Thyroid gland (tissue), 4 donors: ENCODE results near the gene KRTAP10-9. TPM values are rescaled to one million over a fixed set of nuclear protein-coding genes. Genes with fewer than 3 reads are reported as not detected.

Experiments used
- DNase-seq, 2 donors: peaks; one replicate each; pipeline ENCODE4 v3.0.0-alpha.2; 2019
- H3K27ac ChIP-seq, 3 donors: fragments of 200-600 bp; sonication (generic); 1 replicate in 2 of 3; 2 replicates in 1 of 3; pipeline ENCODE4 v1.5.1; 2016 to 2019; ENCODE audit warnings: mild to moderate bottlenecking in 1 of 3, moderate library complexity in 1 of 3
- H3K27me3 ChIP-seq: fragments of 200-600 bp; sonication (generic); one replicate; pipeline ENCODE4 v1.5.1; 2019
- H3K36me3 ChIP-seq, 2 donors: fragments of 200-600 bp; sonication (generic); one replicate each; pipeline ENCODE4 v1.5.1; 2016 to 2019
- H3K4me1 ChIP-seq, 2 donors: fragments of 200-600 bp; sonication (generic); one replicate each; pipeline ENCODE4 v1.5.1; 2017 to 2019
- H3K4me3 ChIP-seq, 3 donors: fragments of 200-600 bp; sonication (generic); replicated peaks in 1 of 3; 1 replicate in 2 of 3; 2 replicates in 1 of 3; pipeline ENCODE4 v1.5.1; 2016; ENCODE audit warnings: mild to moderate bottlenecking in 1 of 3
- H3K9me3 ChIP-seq: fragments of 200-600 bp; sonication (generic); one replicate; pipeline ENCODE4 v1.5.1; 2017
- POLR2A ChIP-seq, 2 donors: fragments of 450-650 bp; IDR thresholded peaks; one replicate each; pipeline ENCODE4 v1.6.1; 2017; ENCODE audit warnings: antibody characterized with exemption in 2 of 2, mild to moderate bottlenecking in 2 of 2, moderate library complexity in 1 of 2
- WGBS, 2 donors: methylation state at CpG; one replicate each; pipeline ENCODE4 v1.1.5; 2017; 5-methylcytosine and 5-hydroxymethylcytosine counted together
- intact Hi-C: fragments of 100-400 bp; cut with DNase I; formaldehyde crosslinking; loops from one replicate; pipeline ENCODE4 v1.15.1; 2023
- total RNA-seq, 4 donors: library from RNA; depleted of rRNA; stranded (reverse); fragments of >200 nt; gene quantifications; one replicate each; pipeline ENCODE4 v1.2.3, GENCODE V29; 2016
- TF ChIP-seq, protein P1 (sequence below), 6 experiments: fragments of 200-600 bp in 3 of 6; fragments of 450-650 bp in 3 of 6; sonication (generic) in 3 of 6; IDR thresholded peaks; one replicate each; pipeline ENCODE4 v1.5.1; 2016 to 2019; ENCODE audit warnings: antibody characterized with exemption in 6 of 6, mild to moderate bottlenecking in 2 of 6, inconsistent platforms in 1 of 6, moderate library complexity in 1 of 6

Gene KRTAP10-9
- total RNA-seq, 4 donors from 2014 or later = not detected

DNA sequence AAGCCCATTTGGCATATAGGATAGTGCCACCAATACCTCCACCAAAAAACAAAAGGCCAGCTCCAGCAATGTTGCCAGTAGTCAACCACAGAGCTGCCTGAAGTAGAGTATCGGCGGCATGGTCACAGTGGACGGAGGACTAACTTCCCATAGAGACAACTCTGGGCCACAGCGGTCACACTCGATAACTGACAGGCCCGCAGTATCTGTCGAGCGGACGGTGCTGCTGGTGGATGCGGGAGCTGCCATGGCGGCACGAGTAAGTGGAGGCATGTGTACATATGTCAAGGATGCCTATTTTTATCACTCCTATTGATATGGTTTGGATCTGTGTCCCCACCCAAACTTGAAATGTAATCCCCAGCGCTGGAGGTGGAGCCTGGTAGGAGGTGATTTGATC is 51.0 kb downstream of the KRTAP10-9 start:
- no peak overlapping the region for H3K27ac ChIP-seq
- H3K36me3 ChIP-seq = no peaks in the 10 kb centered on the region
- TF ChIP-seq, protein P1, sequence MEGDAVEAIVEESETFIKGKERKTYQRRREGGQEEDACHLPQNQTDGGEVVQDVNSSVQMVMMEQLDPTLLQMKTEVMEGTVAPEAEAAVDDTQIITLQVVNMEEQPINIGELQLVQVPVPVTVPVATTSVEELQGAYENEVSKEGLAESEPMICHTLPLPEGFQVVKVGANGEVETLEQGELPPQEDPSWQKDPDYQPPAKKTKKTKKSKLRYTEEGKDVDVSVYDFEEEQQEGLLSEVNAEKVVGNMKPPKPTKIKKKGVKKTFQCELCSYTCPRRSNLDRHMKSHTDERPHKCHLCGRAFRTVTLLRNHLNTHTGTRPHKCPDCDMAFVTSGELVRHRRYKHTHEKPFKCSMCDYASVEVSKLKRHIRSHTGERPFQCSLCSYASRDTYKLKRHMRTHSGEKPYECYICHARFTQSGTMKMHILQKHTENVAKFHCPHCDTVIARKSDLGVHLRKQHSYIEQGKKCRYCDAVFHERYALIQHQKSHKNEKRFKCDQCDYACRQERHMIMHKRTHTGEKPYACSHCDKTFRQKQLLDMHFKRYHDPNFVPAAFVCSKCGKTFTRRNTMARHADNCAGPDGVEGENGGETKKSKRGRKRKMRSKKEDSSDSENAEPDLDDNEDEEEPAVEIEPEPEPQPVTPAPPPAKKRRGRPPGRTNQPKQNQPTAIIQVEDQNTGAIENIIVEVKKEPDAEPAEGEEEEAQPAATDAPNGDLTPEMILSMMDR (IDR thresholded peaks at IDR 0.05) = no peak
- no peak for TF ChIP-seq POLR2A (IDR thresholded peaks at IDR 0.05)
- WGBS, 2 donors = 90 to 93% methylated on average over 13 of the region's 13 CpGs
- intact Hi-C loops = no loop called here
- no peaks in the 10 kb centered on the region for H3K9me3 ChIP-seq
- no peaks in the 10 kb centered on the region for H3K27me3 ChIP-seq
- DNase-seq = no peak
- no peak overlapping the region for H3K4me3 ChIP-seq
- no peaks in the 10 kb centered on the region for H3K4me1 ChIP-seq

Other genes starting within 250 kb of the KRTAP10-9 start
- under 1 TPM; 0.78 to 0.92 (median 0.85) TPM for gene LRRC3, start 171.6 kb upstream of the KRTAP10-9 start, total RNA-seq
- gene KRTAP10-1, start 86.9 kb upstream of the KRTAP10-9 start, total RNA-seq = not detected
- not detected for gene KRTAP10-2, start 75.6 kb upstream of the KRTAP10-9 start, total RNA-seq
- not detected for gene KRTAP10-3, start 68.3 kb upstream of the KRTAP10-9 start, total RNA-seq
- not detected for gene KRTAP10-4, start 53.4 kb upstream of the KRTAP10-9 start, total RNA-seq
- gene KRTAP10-5, start 46.5 kb upstream of the KRTAP10-9 start, total RNA-seq = under 1 TPM in 1 of 4 donors, not detected in 3; 0.78 TPM
- not detected for gene KRTAP10-6, start 34.6 kb upstream of the KRTAP10-9 start, total RNA-seq
- not detected for gene KRTAP10-7, start 26.5 kb upstream of the KRTAP10-9 start, total RNA-seq
- not detected for gene KRTAP10-8, start 15.0 kb upstream of the KRTAP10-9 start, total RNA-seq
- gene KRTAP10-10, start 10.3 kb downstream of the KRTAP10-9 start, total RNA-seq = not detected
- not detected for gene KRTAP10-11, start 19.3 kb downstream of the KRTAP10-9 start, total RNA-seq
- gene KRTAP12-4, start 27.6 kb downstream of the KRTAP10-9 start, total RNA-seq = not detected
- gene KRTAP12-3, start 30.8 kb downstream of the KRTAP10-9 start, total RNA-seq = not detected
- gene KRTAP12-2, start 39.8 kb downstream of the KRTAP10-9 start, total RNA-seq = under 1 TPM in 1 of 4 donors, not detected in 3; 0.89 TPM
- gene KRTAP12-1, start 55.1 kb downstream of the KRTAP10-9 start, total RNA-seq = under 1 TPM in 1 of 4 donors, not detected in 3; 0.78 TPM
- not detected for gene KRTAP10-12, start 70.1 kb downstream of the KRTAP10-9 start, total RNA-seq
- 1 to 10 TPM in 2 of 4 donors, under 1 TPM in 2; 0.21 to 1.3 (median 0.69) TPM for gene TSPEAR, start 84.5 kb downstream of the KRTAP10-9 start, total RNA-seq
- 100 to 1,000 TPM in 1 of 4 donors, 10 to 100 TPM in 3; 90.4 to 127 (median 95.3) TPM for gene UBE2G2, start 174.7 kb downstream of the KRTAP10-9 start, total RNA-seq
- 100 to 1,000 TPM in 1 of 4 donors, 10 to 100 TPM in 3; 65.7 to 127 (median 87.8) TPM for gene SUMO3, start 191.0 kb downstream of the KRTAP10-9 start, total RNA-seq
- 100 to 1,000 TPM; 256 to 374 (median 309) TPM for gene PTTG1IP, start 246.6 kb downstream of the KRTAP10-9 start, total RNA-seq